Panc1 (cell line): Measurements from ENCODE around the gene PRDM2.

Experiments
- CTCF ChIP-seq: fragments of 450-650 bp; IDR thresholded peaks from 2 replicates; pipeline ENCODE4 v1.5.1; 2017; ENCODE audit warnings: mild to moderate bottlenecking
- POLR2AphosphoS5 ChIP-seq: IDR thresholded peaks from 2 replicates; pipeline ENCODE4 v1.6.1; 2012; ENCODE audit warnings: mild to moderate bottlenecking, low read depth, low read length, moderate library complexity
- REST ChIP-seq, 2 experiments: IDR thresholded peaks; 2 replicates each; pipeline ENCODE4 v1.6.1; 2011 to 2012; ENCODE audit warnings: low read depth in 2 of 2, control low read depth in 1 of 2, low read length in 1 of 2, mild to moderate bottlenecking in 1 of 2, moderate library complexity in 1 of 2; ENCODE audit not compliant: insufficient read depth in 1 of 2
- SIN3A ChIP-seq: IDR thresholded peaks from 2 replicates; pipeline ENCODE4 v1.6.1; 2012; ENCODE audit warnings: low read depth, mild to moderate bottlenecking, low read length, moderate library complexity, borderline replicate concordance; ENCODE audit not compliant: insufficient read depth

- no peak for TF ChIP-seq CTCF
- no peak for TF ChIP-seq POLR2AphosphoS5
- TF ChIP-seq REST (IDR thresholded peaks at IDR 0.05; ENCODE audit: insufficient read depth in 1 of 2, low read depth in 2 of 2, low read length in 1 of 2), result no peak
- no peak for TF ChIP-seq SIN3A
Observed at GRCh38 chr1:13801655-13802486, 101.9 kb downstream of the PRDM2 start.
